Hematopoietic multipotent progenitor cell (in vitro differentiated cells): ENCODE data around the gene MLXIPL. TPM values are rescaled to one million over a fixed set of nuclear protein-coding genes. Genes with fewer than 3 reads are reported as not detected.
"Not testable (repeated sequence)": the region's sequence is repeated elsewhere in the genome, so short reads cannot be mapped to it uniquely, and the experiment has no call there.

Experiments used
- DNase-seq, 3 donors: peaks; one replicate each; pipeline ENCODE4 v3.0.0-alpha.2; 2011 to 2015; ENCODE audit warnings: low read depth in 2 of 3, low spot score in 2 of 3
- total RNA-seq: library from RNA; depleted of rRNA; stranded (reverse); fragments of >200 nt; gene quantifications from one replicate; pipeline ENCODE4 v1.2.3, GENCODE V29; 2012

MLXIPL gene
- total RNA-seq, 1 donor: not detected

GRCh38 chr7:73613954-73614735, 10.2 kb downstream of the MLXIPL start:
- DNase-seq: no peak

- DNase-seq: no peak
Observed at GRCh38 chr7:73612598-73613269, 11.6 kb downstream of the MLXIPL start.

- no peak for DNase-seq
Observed at GRCh38 chr7:73611017-73611555, 13.2 kb downstream of the MLXIPL start.

- DNase-seq: no peak
Observed at GRCh38 chr7:73610105-73610504, 14.2 kb downstream of the MLXIPL start.

DNA sequence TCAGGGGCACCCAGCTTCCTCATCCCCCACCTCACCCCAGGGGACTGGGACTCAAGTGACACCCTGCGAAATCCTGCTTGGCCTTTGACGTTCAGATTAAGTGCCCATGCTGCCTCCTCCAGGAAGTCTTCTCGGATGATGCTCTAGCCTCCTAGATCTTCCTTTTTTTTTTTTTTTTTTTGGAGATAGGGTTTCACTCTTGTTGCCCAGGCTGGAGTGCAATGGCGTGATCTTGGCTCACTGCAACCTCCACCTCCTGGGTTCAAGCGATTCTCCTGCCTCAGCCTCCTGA, 16.7 kb downstream of the MLXIPL start:
- DNase-seq: not testable (repeated sequence)

DNA sequence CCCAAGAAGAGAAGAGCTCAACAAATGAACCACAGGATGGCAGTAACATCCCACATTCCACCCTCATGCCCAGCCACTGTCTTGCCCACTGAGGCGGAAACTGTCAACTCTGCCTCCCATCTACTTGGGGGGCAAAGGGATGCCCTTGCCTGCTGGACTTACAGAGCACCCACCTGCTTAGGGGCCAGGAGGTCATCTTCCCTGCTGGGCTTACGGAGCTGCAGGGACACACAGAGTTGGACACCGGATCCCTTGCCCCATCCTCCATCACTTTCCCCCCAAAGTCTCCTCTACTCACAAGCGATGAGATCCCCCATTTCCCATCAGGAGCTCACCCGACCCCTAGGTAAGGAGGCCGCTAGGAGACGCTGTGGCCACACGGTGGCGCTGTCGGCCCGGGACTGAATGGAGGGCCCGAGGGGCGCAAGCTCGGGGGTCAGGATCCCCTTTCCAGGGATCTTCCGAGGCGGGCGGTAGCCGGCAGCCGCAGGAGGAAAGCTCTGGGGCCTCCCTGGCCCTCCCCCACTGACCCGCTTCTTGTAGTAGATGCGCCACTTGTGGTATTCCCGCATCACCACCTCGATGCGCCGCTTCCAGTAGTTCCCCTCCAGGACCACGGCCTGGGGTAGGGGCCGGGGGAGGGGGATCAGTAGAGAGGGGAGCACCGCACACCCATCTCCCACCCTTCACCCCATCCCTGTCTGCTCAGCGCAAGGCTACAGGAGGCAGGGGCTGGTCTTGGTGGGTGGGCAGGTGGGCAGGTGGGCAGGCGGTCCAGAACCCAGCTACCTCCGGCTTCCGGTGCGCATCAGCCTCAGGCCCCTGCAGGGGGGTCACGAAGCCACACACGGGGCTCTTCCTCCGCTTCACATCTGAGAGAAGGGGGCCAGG, 17.3 kb downstream of the MLXIPL start:
- peak; percentile 54 to 73 (median 61) for DNase-seq

- DNase-seq: no peak
Observed at GRCh38 chr7:73605601-73606220, 18.6 kb downstream of the MLXIPL start.

- DNase-seq: no peak
Observed at GRCh38 chr7:73602721-73603651, 21.3 kb downstream of the MLXIPL start.

DNA sequence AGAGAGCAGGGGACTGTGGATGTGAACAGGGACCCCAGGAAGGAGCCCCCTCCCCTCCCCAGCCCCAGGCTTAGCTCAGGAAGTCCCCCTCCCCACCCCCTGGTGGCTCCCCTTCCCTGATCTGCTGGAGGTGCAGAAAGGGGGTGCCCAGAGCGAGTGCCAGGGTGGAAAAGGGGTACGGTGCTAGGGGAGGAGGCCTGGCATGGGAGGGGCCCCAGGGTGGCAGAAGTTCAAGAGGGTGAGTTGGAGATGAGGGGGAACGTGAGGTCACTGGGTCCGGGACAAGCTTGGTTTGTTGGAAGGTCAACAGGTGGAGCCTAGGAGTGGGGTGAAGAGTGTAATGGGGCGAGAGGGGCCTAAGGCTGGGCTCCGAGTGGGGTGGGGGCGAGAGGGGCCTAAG, 24.4 kb downstream of the MLXIPL start:
- no peak for DNase-seq

GRCh38 chr7:73599151-73599882, 25.0 kb downstream of the MLXIPL start:
- DNase-seq: no peak

GRCh38 chr7:73597978-73598782, 26.1 kb downstream of the MLXIPL start:
- no peak for DNase-seq

- no peak for DNase-seq
Observed at GRCh38 chr7:73596191-73597065, 27.9 kb downstream of the MLXIPL start.

DNA sequence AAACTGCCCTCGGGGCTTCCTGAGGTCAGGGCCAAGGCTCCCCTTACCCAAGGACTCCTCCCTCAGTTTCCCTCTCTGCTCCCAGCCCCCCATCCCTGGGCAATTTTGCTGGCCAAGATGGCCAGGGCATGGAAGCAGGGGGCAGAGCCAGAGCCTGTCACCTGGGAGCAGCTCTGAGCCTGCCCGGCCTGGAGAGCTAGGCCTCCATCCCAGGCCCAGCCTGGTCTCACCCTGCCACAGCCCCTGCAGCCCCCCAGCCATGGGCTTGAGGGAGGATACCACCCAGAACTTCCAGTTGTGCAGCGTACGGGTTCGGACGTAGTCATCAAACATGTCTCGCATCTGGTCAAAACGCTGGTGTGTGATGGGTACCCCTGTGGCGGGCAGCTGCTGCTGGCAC, 29.0 kb downstream of the MLXIPL start:
- no peak for DNase-seq

GRCh38 chr7:73593207-73594045, 30.9 kb downstream of the MLXIPL start:
- no peak for DNase-seq

DNA sequence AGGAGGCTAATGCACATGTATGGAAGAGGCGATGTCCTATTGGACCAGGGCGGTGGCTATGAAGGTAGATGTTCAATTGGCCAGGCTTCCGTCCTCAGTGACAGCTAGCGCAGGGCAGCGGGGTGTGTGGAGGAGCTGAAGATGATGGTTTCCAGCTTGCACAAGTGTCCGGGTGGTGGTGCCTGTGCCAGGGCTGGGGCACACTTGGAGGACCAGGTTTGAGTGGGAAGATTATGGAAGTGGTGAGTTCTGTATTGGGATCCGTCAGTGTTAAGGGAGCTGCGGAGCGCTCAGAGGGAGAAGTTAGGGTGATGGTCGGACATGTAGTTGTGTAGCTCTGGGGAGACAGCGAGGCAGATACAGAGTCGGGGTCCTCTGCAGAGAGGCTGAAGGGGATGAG, 37.4 kb downstream of the MLXIPL start:
- DNase-seq: no peak

GRCh38 chr7:73585196-73585595, 39.1 kb downstream of the MLXIPL start:
- DNase-seq: no peak
